Measurements from ENCODE around the gene ALDH1L2. TPM values are rescaled to one million over a fixed set of nuclear protein-coding genes. Genes with fewer than 3 reads are reported as not detected.

Gene ALDH1L2
- total and polyA plus RNA-seq, 3 donors from 2014 or later, result 2.3 to 3.5 (median 2.5) TPM

- Histone ChIP-seq H3K4me3 (no peak overlapping the region), H3K27ac (no peak overlapping the region), H3K36me3 (ENCODE audit: low read depth, missing control alignments) (no peaks in the 10 kb centered on the region), H3K27me3 (no peaks in the 10 kb centered on the region), H3K9me3 (no peaks in the 10 kb centered on the region), H3K4me1 (no peaks in the 10 kb centered on the region)
- no peak for DNase-seq
- 86 to 88% methylated on average over 6 of the region's 6 CpGs for WGBS, 2 donors
- intact Hi-C loops (cut with DNase I; ENCODE audit: low total_unique reads), result no loop called here
- no peak for TF ChIP-seq CTCF (IDR thresholded peaks at IDR 0.05)
- TF ChIP-seq POLR2A (IDR thresholded peaks at IDR 0.05), result no peak
These were observed 11.3 kb downstream of the ALDH1L2 start for GRCh38 chr12:105072888-105073488.

- no peak for TF ChIP-seq POLR2A (IDR thresholded peaks at IDR 0.05)
- no peak for TF ChIP-seq CTCF (IDR thresholded peaks at IDR 0.05)
- no peaks in the 10 kb centered on the region for H3K27me3 ChIP-seq
- no peak for DNase-seq
- 95 to 100% methylated on average over 3 of the region's 3 CpGs for WGBS, 2 donors
- H3K36me3 ChIP-seq (ENCODE audit: low read depth, missing control alignments), result no peaks in the 10 kb centered on the region
- H3K9me3 ChIP-seq, result no peaks in the 10 kb centered on the region
- no peak overlapping the region for H3K27ac ChIP-seq
- H3K4me1 ChIP-seq, result no peaks in the 10 kb centered on the region
- no peak overlapping the region for H3K4me3 ChIP-seq
- intact Hi-C loops (cut with DNase I; ENCODE audit: low total_unique reads), result no loop called here
These were observed 12.3 kb downstream of the ALDH1L2 start for GRCh38 chr12:105071981-105072380.

GRCh38 chr12:105069936-105070702 is 14.1 kb downstream of the ALDH1L2 start:
- H3K9me3 ChIP-seq, result no peaks in the 10 kb centered on the region
- WGBS, 2 donors, result 53 to 56% methylated on average over 4 of the region's 4 CpGs
- H3K27me3 ChIP-seq, result no peaks in the 10 kb centered on the region
- TF ChIP-seq POLR2A (IDR thresholded peaks at IDR 0.05), result no peak
- TF ChIP-seq CTCF (IDR thresholded peaks at IDR 0.05), result no peak
- no peak overlapping the region for H3K27ac ChIP-seq
- H3K36me3 ChIP-seq (ENCODE audit: low read depth, missing control alignments), result no peaks in the 10 kb centered on the region
- intact Hi-C loops (cut with DNase I; ENCODE audit: low total_unique reads), result no loop called here
- no peak for DNase-seq
- H3K4me3 ChIP-seq, result no peak overlapping the region
- H3K4me1 ChIP-seq, result no peaks in the 10 kb centered on the region

- H3K27ac ChIP-seq, result no peak overlapping the region
- no peaks in the 10 kb centered on the region for H3K4me1 ChIP-seq
- TF ChIP-seq CTCF (IDR thresholded peaks at IDR 0.05) (no peak), POLR2A (IDR thresholded peaks at IDR 0.05) (no peak)
- H3K36me3 ChIP-seq (ENCODE audit: low read depth, missing control alignments), result no peaks in the 10 kb centered on the region
- no peak for DNase-seq
- H3K4me3 ChIP-seq, result no peak overlapping the region
- H3K27me3 ChIP-seq, result no peaks in the 10 kb centered on the region
- H3K9me3 ChIP-seq, result no peaks in the 10 kb centered on the region
- intact Hi-C loops (cut with DNase I; ENCODE audit: low total_unique reads), result no loop called here
- 66% methylated on average over 6 of the region's 6 CpGs for WGBS, 2 donors
These were observed 16.7 kb downstream of the ALDH1L2 start for GRCh38 chr12:105067511-105068031.
